Glutamatergic neuron (in vitro differentiated cells): ENCODE results near the gene HOXA13. TPM values are rescaled to one million over a fixed set of nuclear protein-coding genes. Genes with fewer than 3 reads are reported as not detected.

Experiments used
- DNase-seq: peaks from one replicate; pipeline ENCODE4 v3.0.0; 2022
- H3K27ac Mint-ChIP-seq: one replicate; pipeline ENCODE4 v1.8.0; 2020; ENCODE audit warnings: mild to moderate bottlenecking, mixed read lengths, inconsistent platforms; ENCODE audit not compliant: unreplicated experiment
- H3K27me3 Mint-ChIP-seq: one replicate; pipeline ENCODE4 v1.8.0; 2020; ENCODE audit warnings: mild to moderate bottlenecking, moderate library complexity, mixed read lengths, inconsistent platforms; ENCODE audit not compliant: unreplicated experiment
- H3K36me3 Mint-ChIP-seq: one replicate; pipeline ENCODE4 v1.8.0; 2020; ENCODE audit warnings: mild to moderate bottlenecking, mixed read lengths, inconsistent platforms; ENCODE audit not compliant: unreplicated experiment
- H3K4me1 Mint-ChIP-seq: one replicate; pipeline ENCODE4 v1.8.0; 2020; ENCODE audit warnings: mild to moderate bottlenecking, low read depth, mixed read lengths, inconsistent platforms; ENCODE audit not compliant: unreplicated experiment
- H3K4me3 Mint-ChIP-seq: one replicate; pipeline ENCODE4 v1.8.0; 2020; ENCODE audit warnings: mild to moderate bottlenecking, mixed read lengths, inconsistent platforms; ENCODE audit not compliant: unreplicated experiment
- H3K9me3 Mint-ChIP-seq: one replicate; pipeline ENCODE4 v1.8.0; 2020; ENCODE audit warnings: mild to moderate bottlenecking, moderate library complexity, mixed read lengths, inconsistent platforms; ENCODE audit not compliant: unreplicated experiment
- total RNA-seq: library from RNA; stranded (reverse); fragmentation: NEBNext Ultra II Directional; extraction: Animal tissue kit (Norgen Biotek cat#: 25700); gene quantifications from one replicate; pipeline ENCODE4 v1.2.1, GENCODE V29; 2021; ENCODE audit not compliant: unreplicated experiment
- TF ChIP-seq, protein P1 (sequence below): fragments of 200-600 bp; sonication (generic); IDR thresholded peaks from one replicate; pipeline ENCODE4 v1.5.0; 2021; ENCODE audit not compliant: partially characterized antibody, unreplicated experiment

Gene HOXA13
- total RNA-seq, 1 donor from 2014 or later: not detected

DNA sequence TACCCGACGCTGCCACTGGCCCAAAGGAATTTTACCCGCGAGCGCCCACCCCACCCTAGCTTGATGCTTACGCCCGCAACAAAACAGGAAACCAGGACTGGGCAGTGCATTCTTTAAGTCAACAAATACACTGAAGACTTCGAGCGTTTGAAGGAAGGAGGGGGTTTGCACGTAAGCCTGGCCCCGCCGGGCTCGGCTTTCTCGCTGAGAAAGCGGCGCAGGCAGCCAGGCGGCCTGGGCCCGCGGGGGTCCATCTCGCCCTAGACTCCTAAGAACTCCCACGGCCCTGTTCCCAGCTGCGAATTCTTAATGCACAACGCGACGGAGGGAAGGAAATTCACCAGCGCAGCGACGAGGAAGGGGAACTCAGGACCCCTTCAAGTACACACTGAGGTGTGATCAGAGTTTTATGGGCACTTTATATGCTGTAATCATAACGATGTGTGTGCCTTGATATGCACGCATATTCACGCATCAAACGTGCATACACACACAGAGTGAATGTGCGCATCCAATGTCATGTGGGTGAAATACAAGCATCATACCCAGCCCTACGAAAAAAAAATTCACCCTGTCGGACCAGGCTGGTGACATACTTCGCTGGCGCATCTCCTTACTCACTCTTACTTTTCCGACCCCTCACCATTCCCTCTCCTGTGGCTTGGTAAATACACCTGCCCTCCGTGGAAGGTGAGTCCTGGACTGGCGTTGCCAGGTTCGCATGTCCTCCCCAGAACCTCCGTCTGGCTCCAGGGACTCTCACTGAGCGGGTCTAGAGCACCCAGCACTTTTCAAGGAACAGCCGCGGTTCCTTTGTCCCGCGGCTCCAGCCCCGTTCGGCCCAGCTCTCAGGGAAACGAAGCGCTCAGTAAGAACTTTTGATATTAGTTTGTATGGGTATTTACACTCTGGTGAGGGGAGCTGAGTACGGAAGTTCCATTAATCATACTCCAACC, 5.7 kb upstream of the HOXA13 start:
- Mint-ChIP-seq H3K36me3 (no peaks in the 10 kb centered on the region), H3K27ac (no peak overlapping the region), H3K27me3 (peaks cover 58% of the 10 kb centered on the region), H3K9me3 (peaks cover 17% of the 10 kb centered on the region), H3K4me1 (peaks cover 3% of the 10 kb centered on the region), H3K4me3 (no peak overlapping the region)
- DNase-seq: no peak
- TF ChIP-seq, protein P1, sequence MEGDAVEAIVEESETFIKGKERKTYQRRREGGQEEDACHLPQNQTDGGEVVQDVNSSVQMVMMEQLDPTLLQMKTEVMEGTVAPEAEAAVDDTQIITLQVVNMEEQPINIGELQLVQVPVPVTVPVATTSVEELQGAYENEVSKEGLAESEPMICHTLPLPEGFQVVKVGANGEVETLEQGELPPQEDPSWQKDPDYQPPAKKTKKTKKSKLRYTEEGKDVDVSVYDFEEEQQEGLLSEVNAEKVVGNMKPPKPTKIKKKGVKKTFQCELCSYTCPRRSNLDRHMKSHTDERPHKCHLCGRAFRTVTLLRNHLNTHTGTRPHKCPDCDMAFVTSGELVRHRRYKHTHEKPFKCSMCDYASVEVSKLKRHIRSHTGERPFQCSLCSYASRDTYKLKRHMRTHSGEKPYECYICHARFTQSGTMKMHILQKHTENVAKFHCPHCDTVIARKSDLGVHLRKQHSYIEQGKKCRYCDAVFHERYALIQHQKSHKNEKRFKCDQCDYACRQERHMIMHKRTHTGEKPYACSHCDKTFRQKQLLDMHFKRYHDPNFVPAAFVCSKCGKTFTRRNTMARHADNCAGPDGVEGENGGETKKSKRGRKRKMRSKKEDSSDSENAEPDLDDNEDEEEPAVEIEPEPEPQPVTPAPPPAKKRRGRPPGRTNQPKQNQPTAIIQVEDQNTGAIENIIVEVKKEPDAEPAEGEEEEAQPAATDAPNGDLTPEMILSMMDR: no peak

DNA sequence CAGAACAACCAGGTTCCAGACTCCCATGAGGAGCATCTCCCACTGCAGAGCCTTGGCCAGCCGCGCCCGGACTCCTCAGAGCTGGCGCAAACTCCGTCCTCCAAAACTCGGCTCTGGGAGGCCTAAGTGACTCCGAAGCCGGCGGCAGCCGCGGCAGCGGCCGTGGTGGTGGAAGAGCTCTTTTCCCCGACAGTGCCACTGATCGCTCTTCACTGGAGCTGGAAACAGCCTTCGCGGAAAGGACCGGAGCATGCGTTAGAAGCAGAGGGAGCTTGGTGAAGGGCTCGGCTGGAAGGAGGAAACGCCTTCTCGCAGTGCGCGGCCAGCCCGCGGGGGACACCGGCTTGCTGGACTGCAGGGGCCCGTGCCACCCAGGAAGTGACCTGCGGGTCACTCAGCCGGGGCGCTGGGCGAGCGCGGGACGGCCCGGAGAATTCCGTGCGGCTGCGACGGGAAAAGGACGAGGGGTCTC, 5.0 kb upstream of the HOXA13 start:
- peaks cover 59% of the 10 kb centered on the region for H3K27me3 Mint-ChIP-seq
- no peak overlapping the region for H3K27ac Mint-ChIP-seq
- peaks cover 17% of the 10 kb centered on the region for H3K9me3 Mint-ChIP-seq
- H3K4me3 Mint-ChIP-seq: peak overlapping the region; percentile 25
- TF ChIP-seq, protein P1: no peak
- H3K36me3 Mint-ChIP-seq: no peaks in the 10 kb centered on the region
- peak; percentile 49 for DNase-seq
- H3K4me1 Mint-ChIP-seq: peaks cover 3% of the 10 kb centered on the region

DNA sequence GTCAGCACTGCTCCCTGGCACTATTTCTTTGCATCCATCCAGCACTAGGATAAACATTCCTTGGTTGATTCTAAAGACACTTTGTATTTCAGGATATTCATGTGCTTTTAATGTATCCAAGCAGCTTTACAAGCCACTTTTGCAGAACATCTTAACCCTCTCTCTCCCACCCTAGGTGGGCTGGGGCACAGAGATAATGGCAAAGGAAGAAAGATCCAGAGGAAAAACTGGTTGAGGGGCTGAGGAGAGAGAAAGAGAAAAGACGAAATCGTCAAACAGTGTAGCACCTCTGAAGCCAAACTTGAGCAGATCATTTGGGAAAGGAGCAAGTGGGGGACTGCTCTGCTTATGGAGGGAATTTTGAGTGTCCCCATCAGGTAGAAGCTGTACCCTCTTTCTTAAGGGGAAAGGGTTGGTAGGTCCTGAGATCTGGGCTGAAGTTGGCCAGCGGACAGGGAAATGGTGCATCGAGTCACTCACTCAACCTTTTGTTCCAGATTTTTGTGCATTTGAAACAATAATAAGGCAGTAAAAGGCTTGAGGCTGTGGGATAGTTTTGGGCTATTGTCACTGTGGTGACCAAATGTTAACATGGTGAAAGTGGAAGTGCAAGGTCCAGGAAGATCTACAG, 4.2 kb upstream of the HOXA13 start:
- peaks cover 3% of the 10 kb centered on the region for H3K4me1 Mint-ChIP-seq
- peaks cover 17% of the 10 kb centered on the region for H3K9me3 Mint-ChIP-seq
- no peaks in the 10 kb centered on the region for H3K36me3 Mint-ChIP-seq
- DNase-seq: no peak
- TF ChIP-seq, protein P1: no peak
- no peak overlapping the region for H3K4me3 Mint-ChIP-seq
- H3K27me3 Mint-ChIP-seq: peaks cover 61% of the 10 kb centered on the region
- H3K27ac Mint-ChIP-seq: no peak overlapping the region

DNA sequence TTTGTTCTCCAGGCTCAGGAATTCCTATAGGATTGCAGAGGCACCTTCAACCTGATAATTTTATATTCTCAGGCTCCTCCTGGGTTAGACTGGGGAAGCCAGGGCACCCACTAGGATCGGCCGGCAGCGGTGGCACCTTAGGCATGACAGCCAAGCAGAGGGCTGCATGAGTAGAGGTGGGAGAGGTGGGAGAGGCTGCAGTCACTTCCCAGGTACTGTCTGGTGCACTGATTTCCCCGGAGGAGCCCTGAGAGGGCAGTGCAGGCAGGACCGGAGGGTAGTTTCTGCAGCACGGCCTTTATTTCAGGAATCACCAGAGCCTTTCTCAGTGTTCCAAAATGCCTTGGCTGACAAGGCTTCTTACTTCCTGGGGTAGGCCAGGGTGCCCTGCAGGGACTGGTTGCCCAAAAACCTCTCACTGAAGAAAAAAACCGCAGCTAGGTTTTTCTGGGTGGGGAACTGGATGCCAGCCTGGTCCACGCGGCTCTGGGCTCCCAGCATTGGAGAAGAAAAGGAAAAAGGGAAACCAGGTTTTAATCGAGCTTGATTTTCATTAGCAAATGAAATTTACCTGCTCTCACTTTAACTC, 3.6 kb upstream of the HOXA13 start:
- H3K27me3 Mint-ChIP-seq: peaks cover 64% of the 10 kb centered on the region
- peaks cover 3% of the 10 kb centered on the region for H3K4me1 Mint-ChIP-seq
- H3K27ac Mint-ChIP-seq: no peak overlapping the region
- DNase-seq: no peak
- no peaks in the 10 kb centered on the region for H3K36me3 Mint-ChIP-seq
- no peak overlapping the region for H3K4me3 Mint-ChIP-seq
- H3K9me3 Mint-ChIP-seq: peaks cover 17% of the 10 kb centered on the region
- TF ChIP-seq, protein P1: no peak

DNA sequence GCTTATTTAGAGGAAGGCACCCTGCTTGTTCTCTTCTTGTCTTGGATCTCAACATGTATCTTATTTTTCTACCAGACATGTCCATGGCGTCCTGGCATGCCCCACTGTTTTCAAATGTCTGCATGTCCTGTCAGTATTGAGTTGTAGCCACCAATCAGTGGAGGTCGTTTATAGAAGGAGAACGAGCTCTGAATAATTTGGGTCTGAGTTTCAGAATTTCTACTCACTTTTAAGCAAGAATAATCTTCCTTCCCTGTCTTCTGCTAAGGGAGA, 2.9 kb upstream of the HOXA13 start:
- H3K4me3 Mint-ChIP-seq: no peak overlapping the region
- H3K27ac Mint-ChIP-seq: no peak overlapping the region
- H3K36me3 Mint-ChIP-seq: no peaks in the 10 kb centered on the region
- H3K4me1 Mint-ChIP-seq: peaks cover 3% of the 10 kb centered on the region
- H3K9me3 Mint-ChIP-seq: peaks cover 17% of the 10 kb centered on the region
- DNase-seq: no peak
- TF ChIP-seq, protein P1: no peak
- peaks cover 65% of the 10 kb centered on the region for H3K27me3 Mint-ChIP-seq
